HepG2 (cell line): ENCODE results near the gene HNRNPH3. TPM values are rescaled to one million over a fixed set of nuclear protein-coding genes. Genes with fewer than 3 reads are reported as not detected.

Experiments used
- ETV5 ChIP-seq: IDR thresholded peaks from 2 replicates; pipeline ENCODE4 v1.6.1; 2018; ENCODE audit warnings: missing biosample characterization, missing genetic modification reagents, inconsistent platforms, borderline replicate concordance
- MBNL3 ChIP-seq: fragments of 250-450 bp; sonication (Bioruptor Pico); conservative IDR thresholded peaks from 2 replicates; pipeline ENCODE4 v1.8.0; 2022; ENCODE audit warnings: mild to moderate bottlenecking, inconsistent platforms
- NR3C1 ChIP-seq: sonication (generic); formaldehyde crosslinking; IDR thresholded peaks from 2 replicates; pipeline ENCODE4 v1.4.0; 2020; ENCODE audit warnings: missing genetic modification reagents
- PAWR ChIP-seq: sonication (generic); formaldehyde crosslinking; IDR thresholded peaks from 2 replicates; pipeline ENCODE4 v1.4.0; 2020; ENCODE audit warnings: missing genetic modification reagents, mild to moderate bottlenecking, borderline replicate concordance
- SMAD1 ChIP-seq: sonication (generic); formaldehyde crosslinking; IDR thresholded peaks from 2 replicates; pipeline ENCODE4 v1.4.0; 2020; ENCODE audit warnings: missing genetic modification reagents, low read depth, mild to moderate bottlenecking, borderline replicate concordance
- SOX13 ChIP-seq, 3 experiments: fragments of 450-650 bp in 1 of 3; sonication (generic) in 1 of 3; formaldehyde crosslinking in 1 of 3; IDR thresholded peaks in 2 of 3; conservative IDR thresholded peaks in 1 of 3; 2 replicates each; pipeline versions ENCODE4 v1.5.0 to v1.6.1; 2016 to 2020; ENCODE audit warnings: antibody characterized with exemption in 1 of 3, mild to moderate bottlenecking in 1 of 3, missing compliant biosample characterization in 1 of 3, missing genetic modification reagents in 1 of 3, moderate library complexity in 1 of 3
- ZBTB7A ChIP-seq: sonication (generic); formaldehyde crosslinking; IDR thresholded peaks from 2 replicates; pipeline ENCODE4 v1.8.0; 2022; ENCODE audit warnings: mild to moderate bottlenecking, missing genetic modification reagents
- polyA plus RNA-seq, 8 experiments: library from polyadenylated mRNA; depleted of rRNA in 3 of 8; stranded (reverse) in 7 of 8; unstranded in 1 of 8; fragments of >200 nt; fragmentation: Illumina TruSeq in 4 of 8; extraction: Trizol in 4 of 8; gene quantifications; 2 replicates each; pipeline versions ENCODE4 v1.2.1 to v1.2.3, GENCODE V29; 2011 to 2016; ENCODE audit warnings: low read depth in 4 of 8, missing spikeins in 1 of 8, mixed read lengths in 1 of 8; ENCODE audit not compliant: insufficient read depth in 1 of 8
- total RNA-seq, 5 experiments: library from RNA; depleted of rRNA; stranded (reverse); fragments of >200 nt; fragmentation: Illumina TruSeq; extraction: Trizol; gene quantifications; 2 replicates each; pipeline ENCODE4 v1.2.3, GENCODE V29; 2016; ENCODE audit warnings: low read depth in 1 of 5
- TF ChIP-seq, protein P1 (sequence below): sonication (generic); formaldehyde crosslinking; IDR thresholded peaks from 2 replicates; pipeline ENCODE4 v1.4.0; 2020; ENCODE audit warnings: missing genetic modification reagents, borderline replicate concordance
- TF ChIP-seq, protein P2 (sequence below): sonication (generic); formaldehyde crosslinking; IDR thresholded peaks from 2 replicates; pipeline ENCODE4 v1.5.0; 2020; ENCODE audit warnings: mild to moderate bottlenecking, missing genetic modification reagents
- TF ChIP-seq, protein P3 (sequence below): sonication (generic); formaldehyde crosslinking; IDR thresholded peaks from 2 replicates; pipeline ENCODE4; 2020; ENCODE audit warnings: missing genetic modification reagents, mild to moderate bottlenecking, borderline replicate concordance
- TF ChIP-seq, protein P4 (sequence below): sonication (generic); formaldehyde crosslinking; IDR thresholded peaks from 2 replicates; pipeline ENCODE4 v1.4.0; 2020; ENCODE audit warnings: mild to moderate bottlenecking, missing genetic modification reagents

Gene HNRNPH3
- total and polyA plus RNA-seq, 2 of the 13 experiments (the other 11 are each of a cell fraction or from before 2014, with no cell fraction given), result 46.0 to 47.7 TPM

DNA sequence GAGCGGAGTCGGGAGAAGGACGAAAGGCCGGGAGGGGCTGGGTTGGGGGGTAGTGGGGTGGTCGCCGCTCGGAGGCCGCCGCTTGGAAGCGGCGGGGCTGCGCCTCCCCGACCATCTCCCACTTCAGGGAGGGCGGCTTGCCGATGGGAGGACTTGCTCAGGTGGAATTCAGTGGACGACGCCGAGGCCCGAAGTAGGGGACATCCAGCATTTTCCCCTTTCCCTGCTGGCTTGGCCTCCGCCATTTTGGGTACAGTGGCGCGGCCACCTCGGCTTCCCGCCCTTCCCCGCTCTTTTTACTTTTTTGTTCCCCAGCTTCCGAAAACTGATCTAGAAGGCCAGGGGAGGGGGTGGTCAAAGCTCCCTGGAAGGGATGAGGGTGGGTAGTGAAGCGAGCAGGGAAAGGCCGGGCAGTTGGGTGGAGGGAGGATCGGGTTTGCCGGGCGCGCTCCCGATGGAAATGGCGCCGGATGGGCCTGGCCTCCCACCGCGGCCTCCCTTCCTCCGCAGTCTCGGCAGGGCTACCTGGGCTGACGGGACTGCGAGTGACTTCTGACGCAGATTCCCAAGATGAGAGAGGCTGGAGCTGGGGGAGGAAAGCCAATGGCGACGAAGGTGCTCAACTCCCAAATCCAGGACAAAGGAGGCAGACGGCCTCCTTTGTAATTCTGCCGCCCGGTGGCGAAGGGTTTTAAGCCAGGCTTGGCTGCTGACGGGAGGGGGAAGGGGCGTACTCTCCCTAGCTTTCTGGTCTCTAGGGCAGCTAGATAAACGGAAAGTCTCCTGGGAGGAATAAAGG, 594 bp downstream of the HNRNPH3 start, which contains the start of gene PBLD (continued):
- TF ChIP-seq, protein P1, sequence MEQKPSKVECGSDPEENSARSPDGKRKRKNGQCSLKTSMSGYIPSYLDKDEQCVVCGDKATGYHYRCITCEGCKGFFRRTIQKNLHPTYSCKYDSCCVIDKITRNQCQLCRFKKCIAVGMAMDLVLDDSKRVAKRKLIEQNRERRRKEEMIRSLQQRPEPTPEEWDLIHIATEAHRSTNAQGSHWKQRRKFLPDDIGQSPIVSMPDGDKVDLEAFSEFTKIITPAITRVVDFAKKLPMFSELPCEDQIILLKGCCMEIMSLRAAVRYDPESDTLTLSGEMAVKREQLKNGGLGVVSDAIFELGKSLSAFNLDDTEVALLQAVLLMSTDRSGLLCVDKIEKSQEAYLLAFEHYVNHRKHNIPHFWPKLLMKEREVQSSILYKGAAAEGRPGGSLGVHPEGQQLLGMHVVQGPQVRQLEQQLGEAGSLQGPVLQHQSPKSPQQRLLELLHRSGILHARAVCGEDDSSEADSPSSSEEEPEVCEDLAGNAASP (CRISPR knock-in tag), result peak; percentile 42; the same call in 1 of the 2 replicates
- no peak; the same call in 1 of the 2 replicates for TF ChIP-seq SMAD1 (CRISPR knock-in tag)
- TF ChIP-seq ETV5, result peak; percentile 35; the same call in 1 of the 2 replicates
- TF ChIP-seq, protein P2, sequence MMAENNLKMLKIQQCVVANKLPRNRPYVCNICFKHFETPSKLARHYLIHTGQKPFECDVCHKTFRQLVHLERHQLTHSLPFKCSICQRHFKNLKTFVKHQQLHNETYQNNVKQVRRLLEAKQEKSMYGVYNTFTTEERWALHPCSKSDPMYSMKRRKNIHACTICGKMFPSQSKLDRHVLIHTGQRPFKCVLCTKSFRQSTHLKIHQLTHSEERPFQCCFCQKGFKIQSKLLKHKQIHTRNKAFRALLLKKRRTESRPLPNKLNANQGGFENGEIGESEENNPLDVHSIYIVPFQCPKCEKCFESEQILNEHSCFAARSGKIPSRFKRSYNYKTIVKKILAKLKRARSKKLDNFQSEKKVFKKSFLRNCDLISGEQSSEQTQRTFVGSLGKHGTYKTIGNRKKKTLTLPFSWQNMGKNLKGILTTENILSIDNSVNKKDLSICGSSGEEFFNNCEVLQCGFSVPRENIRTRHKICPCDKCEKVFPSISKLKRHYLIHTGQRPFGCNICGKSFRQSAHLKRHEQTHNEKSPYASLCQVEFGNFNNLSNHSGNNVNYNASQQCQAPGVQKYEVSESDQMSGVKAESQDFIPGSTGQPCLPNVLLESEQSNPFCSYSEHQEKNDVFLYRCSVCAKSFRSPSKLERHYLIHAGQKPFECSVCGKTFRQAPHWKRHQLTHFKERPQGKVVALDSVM, result peak; percentile 100
- TF ChIP-seq PAWR, result 0 out of 2 replicates have a peak, but pooled peaks have one; percentile 24
- no peak for TF ChIP-seq MBNL3 (CRISPR knock-in tag)
- no peak for TF ChIP-seq NR3C1 (CRISPR knock-in tag)
- no peak for TF ChIP-seq SOX13 (IDR thresholded peaks at IDR 0.05)
- TF ChIP-seq SOX13 (CRISPR knock-in tag; conservative IDR thresholded peaks at IDR 0.05 in 1 of 2, IDR thresholded peaks at IDR 0.05 in 1 of 2), result 0 out of 4 replicates have a peak, but pooled peaks of 1 of the 2 experiments have one; percentile 7
- TF ChIP-seq, protein P3, sequence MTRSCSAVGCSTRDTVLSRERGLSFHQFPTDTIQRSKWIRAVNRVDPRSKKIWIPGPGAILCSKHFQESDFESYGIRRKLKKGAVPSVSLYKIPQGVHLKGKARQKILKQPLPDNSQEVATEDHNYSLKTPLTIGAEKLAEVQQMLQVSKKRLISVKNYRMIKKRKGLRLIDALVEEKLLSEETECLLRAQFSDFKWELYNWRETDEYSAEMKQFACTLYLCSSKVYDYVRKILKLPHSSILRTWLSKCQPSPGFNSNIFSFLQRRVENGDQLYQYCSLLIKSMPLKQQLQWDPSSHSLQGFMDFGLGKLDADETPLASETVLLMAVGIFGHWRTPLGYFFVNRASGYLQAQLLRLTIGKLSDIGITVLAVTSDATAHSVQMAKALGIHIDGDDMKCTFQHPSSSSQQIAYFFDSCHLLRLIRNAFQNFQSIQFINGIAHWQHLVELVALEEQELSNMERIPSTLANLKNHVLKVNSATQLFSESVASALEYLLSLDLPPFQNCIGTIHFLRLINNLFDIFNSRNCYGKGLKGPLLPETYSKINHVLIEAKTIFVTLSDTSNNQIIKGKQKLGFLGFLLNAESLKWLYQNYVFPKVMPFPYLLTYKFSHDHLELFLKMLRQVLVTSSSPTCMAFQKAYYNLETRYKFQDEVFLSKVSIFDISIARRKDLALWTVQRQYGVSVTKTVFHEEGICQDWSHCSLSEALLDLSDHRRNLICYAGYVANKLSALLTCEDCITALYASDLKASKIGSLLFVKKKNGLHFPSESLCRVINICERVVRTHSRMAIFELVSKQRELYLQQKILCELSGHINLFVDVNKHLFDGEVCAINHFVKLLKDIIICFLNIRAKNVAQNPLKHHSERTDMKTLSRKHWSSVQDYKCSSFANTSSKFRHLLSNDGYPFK (CRISPR knock-in tag), result peak; percentile 100
- TF ChIP-seq, protein P4, sequence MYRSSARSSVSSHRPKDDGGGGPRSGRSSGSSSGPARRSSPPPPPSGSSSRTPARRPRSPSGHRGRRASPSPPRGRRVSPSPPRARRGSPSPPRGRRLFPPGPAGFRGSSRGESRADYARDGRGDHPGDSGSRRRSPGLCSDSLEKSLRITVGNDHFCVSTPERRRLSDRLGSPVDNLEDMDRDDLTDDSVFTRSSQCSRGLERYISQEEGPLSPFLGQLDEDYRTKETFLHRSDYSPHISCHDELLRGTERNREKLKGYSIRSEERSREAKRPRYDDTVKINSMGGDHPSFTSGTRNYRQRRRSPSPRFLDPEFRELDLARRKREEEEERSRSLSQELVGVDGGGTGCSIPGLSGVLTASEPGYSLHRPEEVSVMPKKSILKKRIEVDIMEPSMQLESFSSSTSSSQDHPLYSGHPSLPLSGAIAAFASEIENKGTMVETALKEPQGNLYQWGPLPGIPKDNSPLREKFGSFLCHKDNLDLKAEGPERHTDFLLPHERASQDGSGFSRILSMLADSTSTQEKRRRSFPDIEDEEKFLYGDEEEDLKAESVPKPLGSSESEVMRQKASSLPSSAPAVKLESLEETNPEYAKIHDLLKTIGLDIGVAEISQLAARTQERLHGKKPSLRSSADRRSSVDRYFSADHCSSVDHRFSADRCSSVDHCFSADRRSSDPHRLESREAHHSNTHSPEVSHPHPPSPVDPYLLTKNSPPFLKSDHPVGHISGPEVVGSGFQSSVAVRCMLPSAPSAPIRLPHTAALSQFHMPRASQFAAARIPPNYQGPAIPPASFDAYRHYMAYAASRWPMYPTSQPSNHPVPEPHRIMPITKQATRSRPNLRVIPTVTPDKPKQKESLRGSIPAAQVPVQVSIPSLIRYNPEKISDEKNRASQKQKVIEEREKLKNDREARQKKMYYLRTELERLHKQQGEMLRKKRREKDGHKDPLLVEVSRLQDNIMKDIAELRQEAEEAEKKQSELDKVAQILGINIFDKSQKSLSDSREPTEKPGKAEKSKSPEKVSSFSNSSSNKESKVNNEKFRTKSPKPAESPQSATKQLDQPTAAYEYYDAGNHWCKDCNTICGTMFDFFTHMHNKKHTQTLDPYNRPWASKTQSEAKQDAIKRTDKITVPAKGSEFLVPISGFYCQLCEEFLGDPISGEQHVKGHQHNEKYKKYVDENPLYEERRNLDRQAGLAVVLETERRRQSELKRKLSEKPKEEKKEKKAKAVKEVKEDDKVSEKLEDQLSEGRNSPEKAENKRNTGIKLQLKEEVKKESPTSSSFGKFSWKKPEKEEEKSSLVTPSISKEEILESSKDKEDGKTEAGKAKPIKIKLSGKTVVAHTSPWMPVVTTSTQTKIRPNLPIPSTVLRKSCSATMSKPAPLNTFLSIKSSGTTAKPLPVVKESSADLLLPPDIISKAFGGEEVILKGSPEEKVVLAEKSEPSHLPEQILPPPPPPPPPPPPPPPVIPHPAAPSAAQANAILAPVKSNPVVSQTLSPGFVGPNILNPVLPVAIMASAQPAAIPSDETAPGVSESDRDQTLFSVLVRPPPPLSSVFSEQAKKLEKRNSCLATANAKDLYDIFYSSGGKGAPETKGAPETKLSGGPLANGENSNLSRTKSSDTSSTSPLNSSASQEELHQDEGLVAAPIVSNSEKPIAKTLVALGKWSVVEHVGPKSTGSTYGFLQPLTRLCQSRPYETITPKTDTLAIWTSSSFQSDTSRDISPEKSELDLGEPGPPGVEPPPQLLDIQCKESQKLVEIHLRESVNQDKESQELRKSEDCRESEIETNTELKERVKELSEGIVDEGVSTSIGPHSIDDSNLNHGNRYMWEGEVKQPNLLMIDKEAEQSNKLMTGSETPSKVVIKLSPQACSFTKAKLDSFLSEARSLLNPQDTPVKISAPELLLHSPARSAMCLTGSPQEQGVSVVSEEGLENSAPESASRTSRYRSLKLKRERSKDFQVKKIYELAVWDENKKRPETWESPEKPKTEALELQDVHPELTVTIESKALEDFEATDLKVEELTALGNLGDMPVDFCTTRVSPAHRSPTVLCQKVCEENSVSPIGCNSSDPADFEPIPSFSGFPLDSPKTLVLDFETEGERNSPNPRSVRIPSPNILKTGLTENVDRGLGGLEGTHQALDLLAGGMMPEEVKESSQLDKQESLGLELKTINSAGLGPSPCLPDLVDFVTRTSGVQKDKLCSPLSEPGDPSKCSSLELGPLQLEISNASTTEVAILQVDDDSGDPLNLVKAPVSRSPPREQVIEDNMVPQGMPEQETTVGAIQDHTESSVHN (CRISPR knock-in tag), result 0 out of 2 replicates have a peak, but pooled peaks have one; percentile 25
- 0 out of 2 replicates have a peak, but pooled peaks have one; percentile 7 for TF ChIP-seq ZBTB7A (CRISPR knock-in tag)
